ENCODE results near the gene RPUSD1. TPM values are rescaled to one million over a fixed set of nuclear protein-coding genes. Genes with fewer than 3 reads are reported as not detected.

The RPUSD1 gene
- total and polyA plus RNA-seq, 2 of the 13 experiments (the other 11 are each of a cell fraction or from before 2014, with no cell fraction given): 13.1 to 26.2 TPM

DNA sequence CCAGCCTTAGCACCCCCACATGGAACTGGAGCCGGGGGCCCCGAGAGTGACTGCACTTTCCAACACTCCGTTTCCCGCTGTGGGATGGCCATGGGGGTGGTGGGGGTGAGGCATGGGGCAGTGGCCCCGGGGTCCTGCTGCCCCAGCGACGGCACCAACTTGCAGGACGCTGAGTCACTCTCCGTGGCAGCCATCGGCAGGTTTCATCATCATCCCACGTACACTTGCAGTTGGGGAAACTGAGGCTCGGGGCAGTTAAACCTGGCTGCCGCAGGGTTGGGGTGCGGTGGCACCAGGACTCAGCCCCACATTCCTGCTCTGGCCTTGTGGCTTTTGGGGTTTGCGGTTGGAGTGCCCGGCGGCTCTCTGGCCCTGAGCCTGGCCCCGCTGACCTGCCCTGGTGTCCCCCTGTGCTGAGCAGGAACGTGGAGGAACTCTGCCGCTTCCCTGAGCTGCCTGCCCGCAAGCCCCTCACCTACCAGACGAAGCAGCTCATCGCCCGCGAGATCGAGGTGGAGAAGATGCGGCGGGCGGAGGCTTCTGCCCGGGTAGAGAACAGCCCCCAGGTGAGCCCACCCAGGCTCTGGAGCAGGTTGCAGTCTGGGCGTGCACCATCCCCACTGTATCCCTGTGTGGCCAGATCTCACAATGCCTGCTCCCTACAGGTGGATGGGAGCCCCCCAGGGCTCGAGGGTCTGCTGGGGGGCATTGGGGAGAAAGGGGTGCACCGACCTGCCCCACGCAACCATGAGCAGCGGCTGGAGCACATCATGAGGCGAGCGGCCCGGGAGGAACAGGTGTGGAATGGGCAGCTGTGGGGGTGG is 8.3 kb upstream of the RPUSD1 start:
- no peak overlapping the region for H2AFZ ChIP-seq (ENCODE audit: low read length)
- ChIA-PET CTCF (ENCODE audit: low intra/inter-chr PET ratio, low total read pairs) (no interaction called here), POLR2A (no interaction called here)
- ATAC-seq (no peak), DNase-seq (ENCODE audit: low spot score) (no peak), FAIRE-seq (no peak)
- no peak overlapping the region for H3K4me3 ChIP-seq (replicated peaks in 1 of 3; ENCODE audit: insufficient read depth in 1 of 3, low read depth in 2 of 3, low read length in 3 of 3)
- no peaks in the 10 kb centered on the region for H3K4me1 ChIP-seq (ENCODE audit: insufficient read depth, low read length)
- no peaks in the 10 kb centered on the region for H3K9me3 ChIP-seq (ENCODE audit: low read length)
- no peak overlapping the region for H3K27ac ChIP-seq (ENCODE audit: extremely low read length, insufficient read depth, low read length)
- TF ChIP-seq ATF1 (CRISPR knock-in tag; IDR thresholded peaks at IDR 0.05): no peak
- TF ChIP-seq AGO2 (optimal IDR thresholded peaks at IDR 0.05; ENCODE audit: low read depth, low read length): peak; percentile 38
- no TSS peak for BruUV-seq (replicated peaks)
- H3K9ac ChIP-seq (ENCODE audit: insufficient read depth, low read depth, low read length): no peak overlapping the region
- H3K4me2 ChIP-seq (ENCODE audit: low read depth, low read length): no peak overlapping the region
- in situ Hi-C loops (cut with HindIII; ENCODE audit: extremely low pct_ligation_motif_present, low pct_unique_long_range_greater_than_20kb) (no loop called here), intact Hi-C loops (cut with micrococcal nuclease; ENCODE audit: unreplicated experiment) (no loop called here)
- H4K20me1 ChIP-seq (ENCODE audit: insufficient read depth, low read length): no peaks in the 10 kb centered on the region
- H3K27me3 ChIP-seq (ENCODE audit: control insufficient read depth in 1 of 2, insufficient read depth in 2 of 2, low read length in 2 of 2): peaks cover 4 to 8% of the 10 kb centered on the region in 2 experiments; a peak in 4 of 5 replicates
- peaks cover 1 to 2% of the 10 kb centered on the region in 2 experiments; a peak in 2 of 5 replicates for H3K36me3 ChIP-seq (replicated peaks in 1 of 2; ENCODE audit: control insufficient read depth in 1 of 2, insufficient read depth in 2 of 2, low read length in 2 of 2)
- H3K79me2 ChIP-seq (ENCODE audit: insufficient read depth, low read length): no peaks in the 10 kb centered on the region
- 97% methylated on average over 22 of the region's 38 CpGs for WGBS (ENCODE audit: low lambda C conversion rate)

DNA sequence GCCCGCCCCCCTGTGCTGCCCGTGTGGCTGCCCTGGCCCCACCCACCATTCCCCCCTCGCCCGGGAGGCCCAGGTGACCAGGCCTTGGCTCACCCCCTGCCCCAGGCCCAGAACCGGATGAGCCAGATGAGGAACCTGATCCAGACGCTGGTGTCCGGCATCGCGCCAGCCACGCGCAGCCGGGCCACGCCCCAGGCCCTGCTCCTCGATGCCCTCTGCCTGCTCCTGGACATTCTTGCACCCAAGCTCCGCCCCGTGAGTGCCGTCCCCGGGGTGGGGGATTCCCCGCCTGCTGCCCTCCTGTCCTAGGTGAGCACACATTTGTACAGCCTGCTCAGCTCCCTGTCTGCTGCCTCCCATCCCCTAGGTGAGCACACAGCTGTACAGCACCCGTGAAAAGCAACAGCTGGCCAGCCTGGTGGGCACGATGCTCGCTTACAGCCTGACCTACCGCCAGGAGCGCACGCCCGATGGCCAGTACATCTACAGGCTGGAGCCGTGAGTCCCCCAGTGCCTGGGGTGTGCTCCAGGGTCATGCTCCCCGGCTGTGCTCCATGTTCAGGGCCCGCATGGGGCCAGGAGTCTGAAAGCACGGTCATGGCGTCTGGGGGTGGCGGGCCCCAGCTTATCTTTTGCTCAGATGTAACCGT is 7.5 kb upstream of the RPUSD1 start:
- H3K9me3 ChIP-seq (ENCODE audit: low read length): no peaks in the 10 kb centered on the region
- no peak overlapping the region for H2AFZ ChIP-seq (ENCODE audit: low read length)
- H4K20me1 ChIP-seq (ENCODE audit: insufficient read depth, low read length): no peaks in the 10 kb centered on the region
- ChIA-PET POLR2A (no interaction called here), CTCF (ENCODE audit: low intra/inter-chr PET ratio, low total read pairs) (no interaction called here)
- intact Hi-C loops (cut with micrococcal nuclease; ENCODE audit: unreplicated experiment): no loop called here
- no peaks in the 10 kb centered on the region for H3K4me1 ChIP-seq (ENCODE audit: insufficient read depth, low read length)
- FAIRE-seq (no peak), DNase-seq (ENCODE audit: low spot score) (no peak), ATAC-seq (no peak)
- 100% methylated on average over 3 of the region's 33 CpGs for WGBS (ENCODE audit: low lambda C conversion rate)
- no TSS peak for BruUV-seq (replicated peaks)
- H3K4me3 ChIP-seq (replicated peaks in 1 of 3; ENCODE audit: insufficient read depth in 1 of 3, low read depth in 2 of 3, low read length in 3 of 3): no peak overlapping the region
- H3K27ac ChIP-seq (ENCODE audit: extremely low read length, insufficient read depth, low read length): no peak overlapping the region
- H3K27me3 ChIP-seq (ENCODE audit: control insufficient read depth in 1 of 2, insufficient read depth in 2 of 2, low read length in 2 of 2): no peaks in the 10 kb centered on the region; a peak in 1 of 5 replicates
- no peaks in the 10 kb centered on the region for H3K79me2 ChIP-seq (ENCODE audit: insufficient read depth, low read length)
- H3K9ac ChIP-seq (ENCODE audit: insufficient read depth, low read depth, low read length): no peak overlapping the region
- peaks cover 6% of the 10 kb centered on the region in 2 experiments; a peak in 3 of 5 replicates for H3K36me3 ChIP-seq (replicated peaks in 1 of 2; ENCODE audit: control insufficient read depth in 1 of 2, insufficient read depth in 2 of 2, low read length in 2 of 2)
- in situ Hi-C loops (cut with HindIII; ENCODE audit: extremely low pct_ligation_motif_present, low pct_unique_long_range_greater_than_20kb): no loop called here
- H3K4me2 ChIP-seq (ENCODE audit: low read depth, low read length): no peak overlapping the region
- no peak for TF ChIP-seq HDAC1 (CRISPR knock-in tag; IDR thresholded peaks at IDR 0.05)
- no peak for TF ChIP-seq KDM2A (CRISPR knock-in tag; IDR thresholded peaks at IDR 0.05; ENCODE audit: borderline replicate concordance, low read depth)
- no peak for TF ChIP-seq ZNF773 (CRISPR knock-in tag; IDR thresholded peaks at IDR 0.05; ENCODE audit: borderline replicate concordance)
- no peak for TF ChIP-seq HNRNPUL1 (IDR thresholded peaks at IDR 0.05; ENCODE audit: low read depth, low read length)
- TF ChIP-seq, protein P1, sequence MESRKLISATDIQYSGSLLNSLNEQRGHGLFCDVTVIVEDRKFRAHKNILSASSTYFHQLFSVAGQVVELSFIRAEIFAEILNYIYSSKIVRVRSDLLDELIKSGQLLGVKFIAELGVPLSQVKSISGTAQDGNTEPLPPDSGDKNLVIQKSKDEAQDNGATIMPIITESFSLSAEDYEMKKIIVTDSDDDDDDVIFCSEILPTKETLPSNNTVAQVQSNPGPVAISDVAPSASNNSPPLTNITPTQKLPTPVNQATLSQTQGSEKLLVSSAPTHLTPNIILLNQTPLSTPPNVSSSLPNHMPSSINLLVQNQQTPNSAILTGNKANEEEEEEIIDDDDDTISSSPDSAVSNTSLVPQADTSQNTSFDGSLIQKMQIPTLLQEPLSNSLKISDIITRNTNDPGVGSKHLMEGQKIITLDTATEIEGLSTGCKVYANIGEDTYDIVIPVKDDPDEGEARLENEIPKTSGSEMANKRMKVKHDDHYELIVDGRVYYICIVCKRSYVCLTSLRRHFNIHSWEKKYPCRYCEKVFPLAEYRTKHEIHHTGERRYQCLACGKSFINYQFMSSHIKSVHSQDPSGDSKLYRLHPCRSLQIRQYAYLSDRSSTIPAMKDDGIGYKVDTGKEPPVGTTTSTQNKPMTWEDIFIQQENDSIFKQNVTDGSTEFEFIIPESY (CRISPR knock-in tag; IDR thresholded peaks at IDR 0.05): no peak
- TF ChIP-seq ZNF781 (CRISPR knock-in tag; IDR thresholded peaks at IDR 0.05; ENCODE audit: borderline replicate concordance, not compliant biosample characterization): no peak
- TF ChIP-seq, protein P2, sequence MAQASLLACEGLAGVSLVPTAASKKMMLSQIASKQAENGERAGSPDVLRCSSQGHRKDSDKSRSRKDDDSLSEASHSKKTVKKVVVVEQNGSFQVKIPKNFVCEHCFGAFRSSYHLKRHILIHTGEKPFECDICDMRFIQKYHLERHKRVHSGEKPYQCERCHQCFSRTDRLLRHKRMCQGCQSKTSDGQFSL (CRISPR knock-in tag; IDR thresholded peaks at IDR 0.05): no peak
- no peak for TF ChIP-seq ATF1 (CRISPR knock-in tag; IDR thresholded peaks at IDR 0.05)
- no peak for TF ChIP-seq ZNF234 (CRISPR knock-in tag; conservative IDR thresholded peaks at IDR 0.05)
- TF ChIP-seq ZNF543 (CRISPR knock-in tag; IDR thresholded peaks at IDR 0.05): no peak
- TF ChIP-seq, protein P3, sequence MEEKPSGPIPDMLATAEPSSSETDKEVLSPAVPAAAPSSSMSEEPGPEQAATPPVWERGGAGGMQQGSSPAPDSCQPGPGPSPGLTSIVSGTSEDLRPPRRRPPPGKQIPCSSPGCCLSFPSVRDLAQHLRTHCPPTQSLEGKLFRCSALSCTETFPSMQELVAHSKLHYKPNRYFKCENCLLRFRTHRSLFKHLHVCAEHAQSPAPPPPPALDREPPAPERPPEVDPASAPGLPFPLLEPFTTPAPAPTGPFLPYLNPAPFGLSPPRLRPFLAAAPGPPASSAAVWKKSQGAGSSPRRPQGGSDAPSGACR (CRISPR knock-in tag; IDR thresholded peaks at IDR 0.05): no peak
- no peak for TF ChIP-seq ZNF432 (CRISPR knock-in tag; IDR thresholded peaks at IDR 0.05; ENCODE audit: borderline replicate concordance)
- TF ChIP-seq SOX5 (CRISPR knock-in tag; IDR thresholded peaks at IDR 0.05; ENCODE audit: borderline replicate concordance): no peak
